Activated CD8-positive, alpha-beta memory T cell treated with anti-CD3 and anti-CD28 coated beads, Interleukin-2, amount 50 U/mL, for 24 hours (primary cell): Measurements from ENCODE around the gene PLCH1.
"Not testable (repeated sequence)": the region's sequence is repeated elsewhere in the genome, so short reads cannot be mapped to it uniquely, and the experiment has no call there.

ENCODE experiments used
- DNase-seq: peaks from one replicate; pipeline ENCODE4 v3.0.0-alpha.2; 2020; ENCODE audit errors: extremely low read depth

The PLCH1 gene

DNA sequence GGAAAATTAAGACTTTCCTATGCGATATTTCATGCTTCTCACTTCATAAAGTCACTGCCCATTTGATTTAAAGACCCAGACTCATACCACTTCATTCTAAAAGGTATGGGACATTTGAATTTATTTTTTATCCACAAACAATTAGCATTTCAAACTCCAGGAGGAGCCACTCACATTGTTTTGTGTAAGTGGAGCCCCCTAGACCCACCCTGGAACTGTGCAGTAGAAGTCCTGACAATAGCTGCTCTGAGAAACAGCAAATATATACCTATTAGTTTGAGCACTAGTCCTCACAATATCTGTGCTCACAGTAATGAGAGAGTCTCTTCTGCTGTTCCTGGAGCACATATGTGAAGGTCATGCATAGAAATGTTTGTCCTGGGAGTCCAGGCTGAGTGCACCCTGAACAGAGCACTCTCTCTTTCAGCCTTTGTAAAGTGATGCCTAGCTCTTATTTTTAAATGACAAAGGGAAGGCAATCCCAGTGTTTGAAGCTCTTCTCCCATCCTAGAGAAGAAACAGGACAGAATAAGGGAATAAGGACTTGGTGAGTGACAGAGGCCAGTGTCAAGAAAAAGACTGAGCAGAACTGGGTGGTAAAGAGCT is 323.9 kb downstream of the PLCH1 start:
- DNase-seq = no peak

- DNase-seq = no peak
These were observed 324.5 kb downstream of the PLCH1 start for GRCh38 chr3:155420406-155420805.

- no peak for DNase-seq
These were observed 326.5 kb downstream of the PLCH1 start for GRCh38 chr3:155418407-155418806.

DNA sequence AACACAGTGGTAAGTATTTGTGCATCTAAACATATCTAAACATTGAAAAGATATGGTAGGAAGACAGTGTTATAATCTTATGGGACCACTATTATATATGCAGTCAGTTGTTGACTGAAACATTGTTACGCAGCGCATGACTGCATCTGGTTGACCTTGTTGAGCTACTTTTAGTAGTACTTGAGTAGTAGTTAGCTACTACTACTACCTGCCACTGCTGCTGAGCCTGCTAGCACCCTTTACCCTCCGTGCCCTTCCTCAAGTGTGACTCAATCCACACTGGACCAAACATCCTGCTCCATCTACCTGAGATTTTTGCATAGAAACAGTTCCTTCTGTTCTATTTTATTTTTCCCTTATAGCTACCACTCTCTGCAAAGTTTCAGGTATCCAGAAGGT is 327.8 kb downstream of the PLCH1 start:
- DNase-seq = no peak

GRCh38 chr3:155416500-155417118 is 328.3 kb downstream of the PLCH1 start:
- DNase-seq = no peak

DNA sequence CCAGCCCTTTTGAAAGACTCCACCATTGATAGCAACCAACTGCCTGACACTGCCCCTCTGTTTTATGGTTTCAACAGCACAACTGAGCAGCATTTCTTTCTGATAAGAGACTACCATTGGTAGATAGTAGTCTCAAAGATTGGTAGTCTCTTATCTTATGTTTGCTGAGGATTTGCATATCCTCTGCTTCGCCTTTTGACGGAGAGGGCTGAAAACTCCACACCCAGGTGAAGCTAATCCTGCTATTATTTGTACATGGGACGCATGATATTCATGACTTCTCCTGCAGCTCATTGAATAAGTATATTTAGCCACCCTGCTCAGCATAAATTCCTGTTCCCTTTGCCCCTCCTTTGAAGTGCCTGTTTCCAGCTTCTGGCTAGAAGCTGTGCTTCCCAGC is 332.0 kb downstream of the PLCH1 start:
- DNase-seq = no peak

- DNase-seq = no peak
These were observed 333.2 kb downstream of the PLCH1 start for GRCh38 chr3:155411500-155412223.

- DNase-seq = no peak
These were observed 335.5 kb downstream of the PLCH1 start for GRCh38 chr3:155409336-155409735.

DNA sequence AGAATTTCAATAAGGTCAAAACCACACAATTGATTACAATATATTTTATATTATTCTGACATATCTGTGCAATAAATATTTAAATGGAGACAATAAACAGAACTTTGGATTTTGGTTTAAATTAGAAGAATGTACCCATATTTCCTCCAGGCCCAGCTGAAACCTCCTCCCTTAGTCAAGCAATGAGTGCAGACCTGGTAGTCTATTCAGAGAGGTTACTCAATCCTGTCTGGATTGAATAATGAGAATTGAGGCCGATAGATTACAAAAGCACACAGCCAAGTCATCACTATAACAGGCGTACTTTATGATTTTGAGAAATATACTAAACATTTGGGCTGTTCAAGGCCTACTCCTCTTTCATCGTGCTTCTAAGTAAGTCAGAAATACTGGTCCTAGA is 336.9 kb downstream of the PLCH1 start:
- DNase-seq = no peak

- DNase-seq = no peak
These were observed 337.5 kb downstream of the PLCH1 start for GRCh38 chr3:155407331-155407730.

DNA sequence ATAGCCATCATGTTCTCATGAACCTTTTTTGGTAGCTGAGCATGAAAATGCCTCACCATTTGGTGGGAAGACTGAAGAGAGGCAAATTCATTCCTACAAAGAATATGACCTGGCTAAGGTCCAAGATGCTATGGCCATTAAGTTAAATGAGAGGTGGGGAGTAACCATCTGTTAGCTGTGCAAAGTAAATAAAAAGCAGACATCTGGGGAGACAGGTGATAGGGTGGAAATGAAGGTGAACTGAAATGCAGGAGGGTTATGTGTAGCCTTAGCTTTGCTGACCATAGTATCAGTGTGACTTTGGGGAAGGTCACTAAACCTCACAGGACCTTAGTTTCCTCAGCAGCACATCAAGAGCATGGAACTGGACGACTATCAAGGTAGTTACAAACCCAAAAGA is 340.4 kb downstream of the PLCH1 start:
- DNase-seq = no peak

GRCh38 chr3:155402656-155403055 is 342.2 kb downstream of the PLCH1 start:
- no peak for DNase-seq

DNA sequence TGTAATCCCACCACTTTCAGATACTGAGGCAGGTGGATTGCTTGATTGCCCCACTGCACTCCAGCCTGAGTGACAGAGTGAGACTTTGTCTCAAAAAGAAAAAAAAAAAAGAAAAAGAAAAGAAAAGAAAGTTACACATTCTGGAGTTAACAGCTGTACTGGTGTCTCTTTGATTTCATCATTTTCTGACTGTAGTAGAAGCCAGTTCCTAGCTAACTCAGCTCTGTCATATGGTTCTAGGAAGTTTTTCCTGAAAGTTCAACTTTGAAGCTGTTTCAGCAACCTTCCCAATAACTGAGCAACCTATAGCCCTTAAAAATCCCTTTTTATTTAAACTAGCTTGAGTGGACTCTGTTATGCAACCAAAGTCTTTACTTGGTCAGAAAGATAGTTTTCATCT is 346.8 kb downstream of the PLCH1 start:
- no peak for DNase-seq

- DNase-seq = not testable (repeated sequence)
These were observed 350.0 kb downstream of the PLCH1 start for GRCh38 chr3:155394896-155395295.

- no peak for DNase-seq
These were observed 350.6 kb downstream of the PLCH1 start for GRCh38 chr3:155394240-155394639.

GRCh38 chr3:155393316-155393715 is 351.6 kb downstream of the PLCH1 start:
- DNase-seq = no peak

- no peak for DNase-seq
These were observed 352.7 kb downstream of the PLCH1 start for GRCh38 chr3:155392138-155392537.

- DNase-seq = no peak
These were observed 353.3 kb downstream of the PLCH1 start for GRCh38 chr3:155391551-155391958.

GRCh38 chr3:155391104-155391503 is 353.8 kb downstream of the PLCH1 start:
- no peak for DNase-seq

DNA sequence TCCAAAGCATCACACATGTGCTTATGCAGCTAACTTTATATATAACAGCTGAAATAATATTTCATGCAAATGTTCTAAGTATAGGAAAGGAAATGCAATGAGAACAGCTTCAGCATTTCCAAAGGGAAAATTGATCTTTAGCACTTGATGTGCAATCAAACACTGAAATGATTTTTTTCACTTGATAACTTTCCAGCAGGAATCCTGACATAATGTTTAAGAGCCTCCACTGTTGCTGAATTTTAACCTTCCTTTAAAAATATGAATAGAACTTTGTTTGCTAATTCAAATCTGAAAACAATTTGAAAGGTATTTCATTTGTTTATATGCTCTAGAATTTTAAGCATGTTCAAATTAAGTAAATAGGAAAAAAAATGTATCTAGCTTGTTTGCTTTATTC is 354.5 kb downstream of the PLCH1 start:
- no peak for DNase-seq

- DNase-seq = no peak
These were observed 356.5 kb downstream of the PLCH1 start for GRCh38 chr3:155388417-155388816.

- DNase-seq = no peak
These were observed 357.3 kb downstream of the PLCH1 start for GRCh38 chr3:155387571-155387970.

DNA sequence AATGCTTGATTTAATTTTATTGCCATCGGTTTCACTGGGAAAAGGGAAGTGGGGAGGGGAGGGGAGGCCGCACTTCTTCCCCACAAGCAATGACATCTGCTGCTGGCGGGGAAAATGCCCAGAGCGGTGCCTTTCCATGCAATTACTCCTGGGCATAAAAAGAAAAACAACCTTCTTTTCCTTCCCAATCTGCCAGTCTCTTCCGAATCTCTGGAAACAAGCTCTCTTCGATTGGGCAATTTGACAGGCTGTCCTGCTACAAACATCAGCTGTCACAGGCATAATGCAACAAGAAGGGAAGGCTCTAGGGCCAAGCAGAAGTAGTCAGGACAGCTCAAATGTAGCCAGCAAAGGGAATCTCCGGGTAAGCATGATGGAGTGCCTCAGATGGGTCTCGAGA is 358.0 kb downstream of the PLCH1 start:
- DNase-seq = no peak
